HepG2 (cell line): ENCODE measurements around the gene TRIM25. TPM values are rescaled to one million over a fixed set of nuclear protein-coding genes. Genes with fewer than 3 reads are reported as not detected.

Source experiments
- BHLHE40 ChIP-seq: IDR thresholded peaks from 2 replicates; pipeline ENCODE4 v1.6.1; 2011; ENCODE audit warnings: low read length, improper control_type of control experiment
- SATB2 ChIP-seq: sonication (generic); formaldehyde crosslinking; IDR thresholded peaks from 2 replicates; pipeline ENCODE4 v1.5.0; 2020; ENCODE audit warnings: missing genetic modification reagents
- ZKSCAN5 ChIP-seq: sonication (generic); formaldehyde crosslinking; IDR thresholded peaks from 2 replicates; pipeline ENCODE4 v1.5.1; 2020; ENCODE audit warnings: mild to moderate bottlenecking, missing genetic modification reagents
- ZNF263 ChIP-seq: sonication (generic); formaldehyde crosslinking; IDR thresholded peaks from 2 replicates; pipeline ENCODE4 v1.4.0; 2020; ENCODE audit warnings: missing genetic modification reagents
- ZNF572 ChIP-seq: sonication (generic); formaldehyde crosslinking; IDR thresholded peaks from 2 replicates; pipeline ENCODE4 v1.5.1; 2020; ENCODE audit warnings: mild to moderate bottlenecking, missing genetic modification reagents
- ZNF614 ChIP-seq: IDR thresholded peaks from 2 replicates; pipeline ENCODE4 v1.6.1; 2018; ENCODE audit warnings: missing biosample characterization, missing genetic modification reagents, inconsistent platforms, borderline replicate concordance
- ZNF616 ChIP-seq: sonication (generic); formaldehyde crosslinking; IDR thresholded peaks from 2 replicates; pipeline ENCODE4 v1.5.0; 2020; ENCODE audit warnings: low read depth, mild to moderate bottlenecking, missing genetic modification reagents
- ZSCAN31 ChIP-seq: sonication (generic); formaldehyde crosslinking; IDR thresholded peaks from 2 replicates; pipeline ENCODE4 v1.5.0; 2020; ENCODE audit warnings: low read depth, mild to moderate bottlenecking, missing genetic modification reagents
- polyA plus RNA-seq, 8 experiments: library from polyadenylated mRNA; depleted of rRNA in 3 of 8; stranded (reverse) in 7 of 8; unstranded in 1 of 8; fragments of >200 nt; fragmentation: Illumina TruSeq in 4 of 8; extraction: Trizol in 4 of 8; gene quantifications; 2 replicates each; pipeline versions ENCODE4 v1.2.1 to v1.2.3, GENCODE V29; 2011 to 2016; ENCODE audit warnings: low read depth in 4 of 8, missing spikeins in 1 of 8, mixed read lengths in 1 of 8; ENCODE audit not compliant: insufficient read depth in 1 of 8
- total RNA-seq, 5 experiments: library from RNA; depleted of rRNA; stranded (reverse); fragments of >200 nt; fragmentation: Illumina TruSeq; extraction: Trizol; gene quantifications; 2 replicates each; pipeline ENCODE4 v1.2.3, GENCODE V29; 2016; ENCODE audit warnings: low read depth in 1 of 5
- TF ChIP-seq, protein P1 (sequence below): sonication (generic); formaldehyde crosslinking; IDR thresholded peaks from 2 replicates; pipeline ENCODE4 v1.5.1; 2020; ENCODE audit warnings: mild to moderate bottlenecking, missing genetic modification reagents, borderline replicate concordance
- TF ChIP-seq, protein P2 (sequence below): IDR thresholded peaks from 2 replicates; pipeline ENCODE4 v1.4.0; 2020; ENCODE audit warnings: mild to moderate bottlenecking, missing genetic modification reagents
- TF ChIP-seq, protein P3 (sequence below): sonication (generic); formaldehyde crosslinking; IDR thresholded peaks from 2 replicates; pipeline ENCODE4 v1.9.0; 2021; ENCODE audit warnings: missing genetic modification reagents, borderline replicate concordance
- TF ChIP-seq, protein P4 (sequence below): sonication (generic); formaldehyde crosslinking; IDR thresholded peaks from 2 replicates; pipeline ENCODE4 v1.4.0; 2020; ENCODE audit warnings: mild to moderate bottlenecking, missing genetic modification reagents

TRIM25 gene
- total and polyA plus RNA-seq, 2 of the 13 experiments (the other 11 are each of a cell fraction or from before 2014, with no cell fraction given) = 30.8 to 42.2 TPM

DNA sequence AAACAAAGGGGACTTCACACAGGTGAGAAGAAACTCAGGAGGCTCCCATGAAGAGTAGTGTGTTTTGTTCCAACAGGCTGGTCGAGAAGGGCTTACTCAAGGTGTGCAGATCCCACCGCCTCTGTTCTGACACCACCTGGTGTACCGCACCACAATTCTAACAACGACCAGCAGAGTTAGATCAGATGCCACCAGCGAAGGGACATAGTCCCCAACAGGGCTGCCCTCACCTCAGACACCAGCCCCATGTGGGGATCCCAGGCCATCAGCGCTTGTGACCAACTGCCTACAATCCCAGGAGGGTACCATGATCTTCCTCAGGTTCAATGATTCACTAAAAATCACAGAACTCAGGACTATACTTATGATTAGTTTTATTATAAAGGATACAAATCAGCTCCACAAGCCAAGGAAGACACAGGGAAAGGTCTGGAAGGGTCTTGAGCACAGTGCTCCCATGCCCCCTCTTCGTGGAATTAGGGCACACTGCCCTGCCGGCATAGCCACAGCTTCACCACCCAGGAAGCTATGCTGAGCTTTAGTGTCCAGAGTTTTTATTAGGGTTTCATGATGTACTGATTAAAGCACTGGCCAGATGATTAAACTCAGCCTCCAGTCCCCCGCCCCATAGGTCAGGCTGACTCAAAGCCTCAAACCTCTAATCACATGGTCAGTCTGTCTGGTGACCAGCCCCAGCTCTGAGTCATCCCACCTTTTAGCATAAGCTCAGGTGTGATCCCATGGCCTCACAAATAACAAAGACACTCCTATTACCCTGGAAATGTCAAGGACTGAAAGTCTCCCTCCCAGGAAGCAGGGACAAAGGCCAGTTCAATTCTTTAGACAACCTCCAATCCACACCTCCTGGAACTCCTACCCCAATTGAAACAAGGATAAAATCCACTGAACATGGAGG is 26.0 kb downstream of the TRIM25 start (continued):
- TF ChIP-seq ZNF572 (CRISPR knock-in tag) = no peak
- peak; percentile 78 for TF ChIP-seq ZNF263 (CRISPR knock-in tag)
- no peak for TF ChIP-seq ZNF614 (CRISPR knock-in tag)
- no peak for TF ChIP-seq SATB2 (CRISPR knock-in tag)
- no peak for TF ChIP-seq ZSCAN31
- TF ChIP-seq ZNF616 (CRISPR knock-in tag) = no peak
- no peak for TF ChIP-seq ZKSCAN5 (CRISPR knock-in tag)
- TF ChIP-seq, protein P1, sequence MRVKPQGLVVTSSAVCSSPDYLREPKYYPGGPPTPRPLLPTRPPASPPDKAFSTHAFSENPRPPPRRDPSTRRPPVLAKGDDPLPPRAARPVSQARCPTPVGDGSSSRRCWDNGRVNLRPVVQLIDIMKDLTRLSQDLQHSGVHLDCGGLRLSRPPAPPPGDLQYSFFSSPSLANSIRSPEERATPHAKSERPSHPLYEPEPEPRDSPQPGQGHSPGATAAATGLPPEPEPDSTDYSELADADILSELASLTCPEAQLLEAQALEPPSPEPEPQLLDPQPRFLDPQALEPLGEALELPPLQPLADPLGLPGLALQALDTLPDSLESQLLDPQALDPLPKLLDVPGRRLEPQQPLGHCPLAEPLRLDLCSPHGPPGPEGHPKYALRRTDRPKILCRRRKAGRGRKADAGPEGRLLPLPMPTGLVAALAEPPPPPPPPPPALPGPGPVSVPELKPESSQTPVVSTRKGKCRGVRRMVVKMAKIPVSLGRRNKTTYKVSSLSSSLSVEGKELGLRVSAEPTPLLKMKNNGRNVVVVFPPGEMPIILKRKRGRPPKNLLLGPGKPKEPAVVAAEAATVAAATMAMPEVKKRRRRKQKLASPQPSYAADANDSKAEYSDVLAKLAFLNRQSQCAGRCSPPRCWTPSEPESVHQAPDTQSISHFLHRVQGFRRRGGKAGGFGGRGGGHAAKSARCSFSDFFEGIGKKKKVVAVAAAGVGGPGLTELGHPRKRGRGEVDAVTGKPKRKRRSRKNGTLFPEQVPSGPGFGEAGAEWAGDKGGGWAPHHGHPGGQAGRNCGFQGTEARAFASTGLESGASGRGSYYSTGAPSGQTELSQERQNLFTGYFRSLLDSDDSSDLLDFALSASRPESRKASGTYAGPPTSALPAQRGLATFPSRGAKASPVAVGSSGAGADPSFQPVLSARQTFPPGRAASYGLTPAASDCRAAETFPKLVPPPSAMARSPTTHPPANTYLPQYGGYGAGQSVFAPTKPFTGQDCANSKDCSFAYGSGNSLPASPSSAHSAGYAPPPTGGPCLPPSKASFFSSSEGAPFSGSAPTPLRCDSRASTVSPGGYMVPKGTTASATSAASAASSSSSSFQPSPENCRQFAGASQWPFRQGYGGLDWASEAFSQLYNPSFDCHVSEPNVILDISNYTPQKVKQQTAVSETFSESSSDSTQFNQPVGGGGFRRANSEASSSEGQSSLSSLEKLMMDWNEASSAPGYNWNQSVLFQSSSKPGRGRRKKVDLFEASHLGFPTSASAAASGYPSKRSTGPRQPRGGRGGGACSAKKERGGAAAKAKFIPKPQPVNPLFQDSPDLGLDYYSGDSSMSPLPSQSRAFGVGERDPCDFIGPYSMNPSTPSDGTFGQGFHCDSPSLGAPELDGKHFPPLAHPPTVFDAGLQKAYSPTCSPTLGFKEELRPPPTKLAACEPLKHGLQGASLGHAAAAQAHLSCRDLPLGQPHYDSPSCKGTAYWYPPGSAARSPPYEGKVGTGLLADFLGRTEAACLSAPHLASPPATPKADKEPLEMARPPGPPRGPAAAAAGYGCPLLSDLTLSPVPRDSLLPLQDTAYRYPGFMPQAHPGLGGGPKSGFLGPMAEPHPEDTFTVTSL = no peak
- TF ChIP-seq, protein P2, sequence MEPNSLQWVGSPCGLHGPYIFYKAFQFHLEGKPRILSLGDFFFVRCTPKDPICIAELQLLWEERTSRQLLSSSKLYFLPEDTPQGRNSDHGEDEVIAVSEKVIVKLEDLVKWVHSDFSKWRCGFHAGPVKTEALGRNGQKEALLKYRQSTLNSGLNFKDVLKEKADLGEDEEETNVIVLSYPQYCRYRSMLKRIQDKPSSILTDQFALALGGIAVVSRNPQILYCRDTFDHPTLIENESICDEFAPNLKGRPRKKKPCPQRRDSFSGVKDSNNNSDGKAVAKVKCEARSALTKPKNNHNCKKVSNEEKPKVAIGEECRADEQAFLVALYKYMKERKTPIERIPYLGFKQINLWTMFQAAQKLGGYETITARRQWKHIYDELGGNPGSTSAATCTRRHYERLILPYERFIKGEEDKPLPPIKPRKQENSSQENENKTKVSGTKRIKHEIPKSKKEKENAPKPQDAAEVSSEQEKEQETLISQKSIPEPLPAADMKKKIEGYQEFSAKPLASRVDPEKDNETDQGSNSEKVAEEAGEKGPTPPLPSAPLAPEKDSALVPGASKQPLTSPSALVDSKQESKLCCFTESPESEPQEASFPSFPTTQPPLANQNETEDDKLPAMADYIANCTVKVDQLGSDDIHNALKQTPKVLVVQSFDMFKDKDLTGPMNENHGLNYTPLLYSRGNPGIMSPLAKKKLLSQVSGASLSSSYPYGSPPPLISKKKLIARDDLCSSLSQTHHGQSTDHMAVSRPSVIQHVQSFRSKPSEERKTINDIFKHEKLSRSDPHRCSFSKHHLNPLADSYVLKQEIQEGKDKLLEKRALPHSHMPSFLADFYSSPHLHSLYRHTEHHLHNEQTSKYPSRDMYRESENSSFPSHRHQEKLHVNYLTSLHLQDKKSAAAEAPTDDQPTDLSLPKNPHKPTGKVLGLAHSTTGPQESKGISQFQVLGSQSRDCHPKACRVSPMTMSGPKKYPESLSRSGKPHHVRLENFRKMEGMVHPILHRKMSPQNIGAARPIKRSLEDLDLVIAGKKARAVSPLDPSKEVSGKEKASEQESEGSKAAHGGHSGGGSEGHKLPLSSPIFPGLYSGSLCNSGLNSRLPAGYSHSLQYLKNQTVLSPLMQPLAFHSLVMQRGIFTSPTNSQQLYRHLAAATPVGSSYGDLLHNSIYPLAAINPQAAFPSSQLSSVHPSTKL (CRISPR knock-in tag) = peak; percentile 63
- 0 out of 2 replicates have a peak, but pooled peaks have one; percentile 35 for TF ChIP-seq BHLHE40
- TF ChIP-seq, protein P3, sequence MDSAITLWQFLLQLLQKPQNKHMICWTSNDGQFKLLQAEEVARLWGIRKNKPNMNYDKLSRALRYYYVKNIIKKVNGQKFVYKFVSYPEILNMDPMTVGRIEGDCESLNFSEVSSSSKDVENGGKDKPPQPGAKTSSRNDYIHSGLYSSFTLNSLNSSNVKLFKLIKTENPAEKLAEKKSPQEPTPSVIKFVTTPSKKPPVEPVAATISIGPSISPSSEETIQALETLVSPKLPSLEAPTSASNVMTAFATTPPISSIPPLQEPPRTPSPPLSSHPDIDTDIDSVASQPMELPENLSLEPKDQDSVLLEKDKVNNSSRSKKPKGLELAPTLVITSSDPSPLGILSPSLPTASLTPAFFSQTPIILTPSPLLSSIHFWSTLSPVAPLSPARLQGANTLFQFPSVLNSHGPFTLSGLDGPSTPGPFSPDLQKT (CRISPR knock-in tag) = no peak
- TF ChIP-seq, protein P4, sequence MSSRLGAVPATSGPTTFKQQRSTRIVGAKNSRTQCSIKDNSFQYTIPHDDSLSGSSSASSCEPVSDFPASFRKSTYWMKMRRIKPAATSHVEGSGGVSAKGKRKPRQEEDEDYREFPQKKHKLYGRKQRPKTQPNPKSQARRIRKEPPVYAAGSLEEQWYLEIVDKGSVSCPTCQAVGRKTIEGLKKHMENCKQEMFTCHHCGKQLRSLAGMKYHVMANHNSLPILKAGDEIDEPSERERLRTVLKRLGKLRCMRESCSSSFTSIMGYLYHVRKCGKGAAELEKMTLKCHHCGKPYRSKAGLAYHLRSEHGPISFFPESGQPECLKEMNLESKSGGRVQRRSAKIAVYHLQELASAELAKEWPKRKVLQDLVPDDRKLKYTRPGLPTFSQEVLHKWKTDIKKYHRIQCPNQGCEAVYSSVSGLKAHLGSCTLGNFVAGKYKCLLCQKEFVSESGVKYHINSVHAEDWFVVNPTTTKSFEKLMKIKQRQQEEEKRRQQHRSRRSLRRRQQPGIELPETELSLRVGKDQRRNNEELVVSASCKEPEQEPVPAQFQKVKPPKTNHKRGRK (CRISPR knock-in tag) = no peak
